Stimulated activated CD8-positive, alpha-beta memory T cell treated with anti-CD3 and anti-CD28 coated beads, Interleukin-4, amount 100 ng/mL, for 24 hours (primary cell): ENCODE data around the gene SEMA4C.

Experiments
- DNase-seq: peaks from one replicate; pipeline ENCODE4 v3.0.0-alpha.2; 2020; ENCODE audit warnings: low read depth

Gene SEMA4C, protein sequence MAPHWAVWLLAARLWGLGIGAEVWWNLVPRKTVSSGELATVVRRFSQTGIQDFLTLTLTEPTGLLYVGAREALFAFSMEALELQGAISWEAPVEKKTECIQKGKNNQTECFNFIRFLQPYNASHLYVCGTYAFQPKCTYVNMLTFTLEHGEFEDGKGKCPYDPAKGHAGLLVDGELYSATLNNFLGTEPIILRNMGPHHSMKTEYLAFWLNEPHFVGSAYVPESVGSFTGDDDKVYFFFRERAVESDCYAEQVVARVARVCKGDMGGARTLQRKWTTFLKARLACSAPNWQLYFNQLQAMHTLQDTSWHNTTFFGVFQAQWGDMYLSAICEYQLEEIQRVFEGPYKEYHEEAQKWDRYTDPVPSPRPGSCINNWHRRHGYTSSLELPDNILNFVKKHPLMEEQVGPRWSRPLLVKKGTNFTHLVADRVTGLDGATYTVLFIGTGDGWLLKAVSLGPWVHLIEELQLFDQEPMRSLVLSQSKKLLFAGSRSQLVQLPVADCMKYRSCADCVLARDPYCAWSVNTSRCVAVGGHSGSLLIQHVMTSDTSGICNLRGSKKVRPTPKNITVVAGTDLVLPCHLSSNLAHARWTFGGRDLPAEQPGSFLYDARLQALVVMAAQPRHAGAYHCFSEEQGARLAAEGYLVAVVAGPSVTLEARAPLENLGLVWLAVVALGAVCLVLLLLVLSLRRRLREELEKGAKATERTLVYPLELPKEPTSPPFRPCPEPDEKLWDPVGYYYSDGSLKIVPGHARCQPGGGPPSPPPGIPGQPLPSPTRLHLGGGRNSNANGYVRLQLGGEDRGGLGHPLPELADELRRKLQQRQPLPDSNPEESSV

DNA sequence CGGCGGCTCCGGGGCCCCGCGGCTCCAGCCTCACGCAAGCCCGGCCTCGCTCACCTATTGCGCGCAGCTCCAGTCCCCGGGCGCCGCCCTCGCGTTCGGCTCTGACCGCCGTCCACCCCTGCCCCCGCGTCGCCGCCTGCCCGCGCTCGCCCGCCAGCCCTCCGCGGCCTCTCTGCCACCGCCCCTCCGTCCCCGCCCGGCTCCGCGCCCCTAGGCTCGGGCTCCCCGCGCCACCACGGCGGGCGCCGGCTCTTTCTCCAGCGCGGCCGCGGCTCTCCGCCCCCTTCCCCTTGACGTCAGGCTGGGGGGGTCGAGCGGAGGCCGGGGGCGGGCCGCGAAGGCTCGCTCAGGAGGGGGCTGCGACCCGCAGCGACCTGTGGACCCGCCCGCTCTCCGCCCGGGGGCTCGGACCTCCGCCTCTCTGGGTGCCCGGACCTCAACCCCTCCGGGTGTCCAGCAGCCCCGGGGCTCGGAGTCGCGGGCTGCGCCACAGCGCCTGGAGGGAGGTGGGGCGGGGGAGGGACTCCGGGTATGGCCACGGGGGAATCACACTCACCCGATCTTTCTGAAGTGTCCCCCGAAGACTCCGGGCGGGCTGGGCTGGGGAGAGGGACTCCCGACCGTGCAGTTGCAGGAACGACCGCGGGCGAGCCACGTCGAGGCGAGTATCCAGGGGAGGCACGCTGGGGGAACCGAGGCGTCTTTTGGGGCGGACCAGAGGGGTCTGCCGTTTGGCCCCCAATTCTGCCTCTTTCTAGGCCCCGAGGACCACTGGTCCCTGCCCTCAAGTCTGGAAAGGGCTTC is at the start of gene SEMA4C:
TSS of gene SEMA4C (minus strand) at position 259 of the 804 bp plus-strand sequence. CDS start 2,194 bp downstream, outside the sequence.
- DNase-seq: peak; percentile 39

DNA sequence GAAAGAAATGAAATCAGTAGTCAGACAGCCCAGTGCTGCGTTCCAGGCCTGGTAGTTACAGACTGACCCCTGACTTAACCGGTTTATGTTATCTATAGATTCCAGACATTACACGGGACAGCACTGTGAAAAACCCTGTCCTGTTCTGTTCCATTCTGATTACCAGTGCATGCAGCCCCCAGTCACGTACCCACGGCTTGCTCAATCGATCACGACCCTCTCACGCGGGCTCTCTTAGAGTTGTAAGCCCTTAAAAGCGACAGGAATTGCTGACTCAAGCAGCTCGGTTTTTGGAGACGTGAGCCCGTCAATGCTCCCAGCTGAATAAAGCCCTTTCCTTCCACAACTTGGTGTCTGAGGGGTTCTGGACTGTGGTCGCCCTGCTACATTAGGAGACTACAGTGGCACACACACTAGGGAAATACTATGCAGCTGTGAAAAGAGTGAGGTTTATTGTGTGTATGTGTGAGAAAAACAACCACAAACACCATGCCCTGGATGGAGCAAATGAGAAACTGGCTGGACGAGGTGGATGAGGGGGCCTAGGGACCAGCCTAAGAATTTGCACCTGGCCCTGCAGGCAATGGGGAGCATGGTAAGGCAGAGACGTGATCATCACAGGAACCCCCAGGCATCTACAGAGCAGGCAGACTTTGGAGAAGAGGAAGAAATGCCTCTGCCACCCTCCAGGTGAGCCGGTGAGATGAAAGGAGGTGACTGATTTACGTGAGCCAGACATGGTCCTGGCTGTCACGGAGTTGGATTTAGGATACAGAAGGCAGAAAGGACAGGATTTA is 49.1 kb upstream of the SEMA4C start:
- no peak for DNase-seq

DNA sequence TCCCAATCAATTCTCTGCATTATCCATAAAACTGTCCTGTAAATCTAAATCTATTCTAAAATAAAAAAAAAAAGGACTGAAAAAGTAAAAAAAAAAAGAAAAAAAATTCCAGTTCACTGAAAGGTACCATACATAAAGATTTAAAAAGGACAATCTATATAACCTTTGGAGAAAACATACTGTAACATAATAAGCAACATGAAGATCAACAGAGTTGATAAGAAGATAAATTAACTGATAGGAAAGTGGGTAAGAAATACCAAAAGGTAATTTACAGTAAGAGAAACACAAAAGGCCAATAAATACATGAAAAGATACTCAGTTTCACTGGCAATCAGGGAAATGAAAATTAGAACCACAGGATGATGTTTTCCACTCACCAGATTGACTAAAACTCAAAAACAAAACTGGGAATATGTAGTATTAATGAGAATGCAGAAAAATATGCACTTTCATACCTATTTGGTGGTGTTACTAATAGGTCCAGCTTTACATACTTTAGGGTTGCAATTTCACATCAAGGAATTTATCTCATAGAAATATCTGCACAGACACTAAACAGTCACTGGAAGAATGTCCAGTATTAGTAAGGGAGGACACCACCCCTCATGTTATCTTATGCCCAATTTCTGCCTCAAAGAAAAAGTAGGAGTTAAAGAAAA is 48.3 kb upstream of the SEMA4C start:
- DNase-seq: no peak

DNA sequence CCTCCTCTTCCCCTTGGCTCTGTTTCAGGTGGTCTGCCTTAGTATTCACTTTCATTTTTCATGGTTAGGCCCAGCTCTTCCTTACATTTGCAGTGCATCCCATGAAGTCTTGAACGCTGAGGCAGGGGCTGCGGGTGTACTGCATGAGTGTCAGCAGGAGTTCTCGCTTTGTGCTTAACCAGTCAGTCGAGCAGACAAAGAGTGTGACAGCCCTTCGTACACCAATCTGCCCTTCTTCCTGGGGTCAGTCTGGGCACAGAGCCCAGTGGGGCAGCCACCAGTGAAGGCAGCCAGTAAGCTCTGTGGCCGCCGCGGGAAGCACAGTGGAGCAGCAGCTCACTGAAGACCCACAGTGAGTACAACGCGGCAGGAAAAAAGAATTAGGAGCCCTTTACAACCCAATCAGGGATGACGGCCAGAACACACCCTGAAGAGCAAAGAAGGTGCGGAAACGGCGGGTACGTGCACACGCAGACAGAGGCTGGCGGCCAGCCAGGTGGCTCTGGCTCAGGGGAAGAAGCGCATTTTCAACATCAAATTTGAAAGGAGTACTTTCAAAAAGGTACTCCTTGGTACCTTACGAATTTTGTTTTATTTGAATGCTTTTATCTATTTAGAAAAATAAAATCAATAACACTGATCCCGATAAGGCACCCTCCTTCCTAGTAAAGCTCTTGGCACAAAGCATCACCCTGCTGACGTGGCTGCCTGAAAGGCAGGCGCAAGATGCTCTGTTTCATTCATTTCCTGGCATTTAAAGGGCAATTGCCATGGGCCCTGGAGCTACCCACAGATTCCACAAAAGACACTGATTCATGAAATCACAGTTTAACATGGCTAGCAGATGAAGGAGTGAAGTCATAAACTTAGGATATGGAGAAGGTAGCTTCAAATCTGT is 47.0 kb upstream of the SEMA4C start:
- DNase-seq: no peak

DNA sequence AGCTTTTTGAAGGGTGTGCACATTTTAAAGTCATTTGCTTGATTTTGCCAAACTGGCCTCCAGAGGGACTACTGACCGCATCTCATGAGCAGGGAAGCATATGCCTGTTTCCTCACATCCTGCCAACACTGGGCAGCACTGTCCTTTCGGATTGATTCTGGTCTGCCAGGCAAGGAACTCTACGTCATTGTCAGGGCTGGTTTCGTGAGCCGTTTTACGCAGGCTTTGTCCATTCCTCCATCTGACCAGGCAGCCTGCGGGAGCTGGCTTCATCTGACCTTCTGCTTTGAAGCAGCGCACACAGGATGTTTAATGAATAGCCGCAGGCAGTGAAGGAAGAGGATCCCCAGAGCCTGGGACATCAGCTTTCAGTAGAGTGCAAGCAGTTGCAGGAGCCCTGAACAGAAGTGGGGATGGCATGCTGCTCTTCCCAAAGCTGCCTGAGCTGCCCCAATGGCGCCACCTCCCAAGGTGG is 46.3 kb upstream of the SEMA4C start:
- no peak for DNase-seq

DNA sequence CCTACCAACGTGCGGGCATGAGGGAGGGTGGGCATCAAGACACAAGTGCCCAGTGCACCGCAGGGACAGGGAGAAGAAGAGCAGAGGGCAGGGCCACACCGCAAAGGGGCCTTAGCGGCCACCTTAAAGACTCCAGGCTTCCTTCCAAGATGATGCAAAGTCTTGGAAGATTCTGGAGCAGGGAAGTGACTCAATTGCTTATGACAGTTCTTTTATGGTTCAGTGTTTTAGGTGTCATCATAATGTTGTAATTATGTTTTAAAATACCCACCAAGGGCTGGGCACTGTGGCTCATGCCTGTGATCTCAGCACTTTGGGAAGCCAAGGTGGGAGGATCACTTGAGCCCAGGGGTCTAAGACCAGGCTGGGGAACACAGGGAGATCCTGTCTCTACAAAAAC is 44.5 kb upstream of the SEMA4C start:
- DNase-seq: no peak

DNA sequence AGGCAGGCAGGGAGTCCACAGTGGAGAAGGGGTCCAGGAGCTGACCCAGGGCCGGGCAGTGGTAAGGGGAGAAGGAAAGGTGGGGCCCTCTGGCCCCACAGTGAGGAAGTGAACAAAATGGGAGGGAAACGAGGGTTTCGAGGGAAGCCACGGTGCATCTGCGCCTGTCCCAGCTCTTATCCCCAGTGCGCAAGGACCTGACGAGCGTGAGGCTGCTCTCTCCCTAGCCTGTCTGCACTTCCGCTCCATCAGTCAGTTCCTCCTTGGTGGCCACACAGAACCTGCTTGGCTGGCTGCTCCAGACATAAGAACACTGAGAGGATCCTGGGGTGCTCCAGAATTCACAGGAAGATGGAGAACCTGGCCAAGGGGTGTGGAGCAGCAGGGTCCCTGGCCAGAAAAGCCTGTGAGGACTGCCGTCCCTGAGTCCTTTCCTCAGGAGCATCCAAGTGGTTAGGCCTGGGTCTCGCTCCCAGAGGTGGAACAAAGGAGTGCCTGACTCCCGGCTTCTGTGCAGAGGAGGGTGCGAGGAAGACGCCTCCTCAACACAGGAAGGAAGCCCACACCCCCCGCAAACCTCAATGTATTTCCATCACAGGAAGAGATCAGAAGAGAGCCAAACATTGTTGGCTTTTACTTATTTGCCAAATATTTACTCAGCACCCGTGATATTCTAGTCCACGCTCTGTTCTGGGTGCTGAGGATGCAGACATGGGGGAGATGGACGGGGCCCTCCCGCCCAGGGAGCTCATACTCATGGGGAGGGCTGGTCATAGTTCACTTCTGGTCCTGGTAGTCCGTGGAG is 43.7 kb upstream of the SEMA4C start:
- peak; percentile 15 for DNase-seq

DNA sequence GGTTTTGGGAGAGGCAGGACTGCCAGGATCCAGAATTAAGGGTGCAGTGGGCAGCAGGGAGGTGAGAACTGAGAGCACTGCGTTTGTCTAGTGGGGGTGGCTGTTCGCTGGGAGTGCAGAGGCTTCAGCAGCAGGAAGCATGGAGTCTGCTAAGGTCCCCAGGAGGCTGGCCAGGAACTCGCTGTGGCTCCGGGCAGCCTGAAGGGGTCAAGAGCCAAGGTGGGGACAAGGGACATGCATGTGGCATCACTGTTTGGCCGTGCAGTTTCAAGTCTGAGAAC is 43.2 kb upstream of the SEMA4C start:
- no peak for DNase-seq

DNA sequence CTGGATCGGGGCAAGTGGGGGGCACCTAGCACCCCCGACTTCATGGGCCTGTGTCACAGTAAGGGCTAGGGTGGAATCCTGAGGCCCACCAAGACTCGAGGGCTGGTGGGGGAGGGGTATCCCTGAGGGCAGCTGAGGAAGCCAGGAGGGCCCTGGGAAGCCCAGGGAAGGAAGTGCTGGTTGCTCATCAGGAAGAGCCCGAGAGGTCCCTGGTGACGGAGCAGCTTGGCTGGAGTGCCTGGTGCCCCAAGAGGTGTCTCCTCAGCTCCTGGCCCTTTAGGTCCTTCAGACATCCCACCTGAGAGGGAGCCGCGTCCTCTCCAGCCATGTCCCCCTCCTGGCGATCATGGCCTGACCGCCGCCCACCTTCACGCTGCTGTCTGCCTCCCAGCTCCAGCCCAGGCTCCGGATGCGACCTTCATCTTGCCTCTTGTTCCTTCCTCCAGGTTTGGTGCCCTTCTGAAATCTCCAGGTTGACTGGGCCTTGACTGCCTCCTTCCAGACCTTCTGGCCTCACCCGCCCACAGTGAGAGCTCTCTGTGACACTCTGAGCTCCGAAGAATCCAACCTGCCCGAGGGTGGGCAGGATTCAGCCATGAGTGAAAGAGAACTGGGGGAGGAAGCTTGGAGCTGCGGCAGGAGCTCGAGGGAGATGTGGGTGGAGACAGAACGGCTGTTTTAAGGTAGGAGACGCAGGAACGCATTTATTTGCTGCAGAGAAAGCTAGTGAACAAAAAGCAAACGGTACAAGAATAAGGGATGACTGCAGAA is 42.7 kb upstream of the SEMA4C start:
- DNase-seq: no peak

DNA sequence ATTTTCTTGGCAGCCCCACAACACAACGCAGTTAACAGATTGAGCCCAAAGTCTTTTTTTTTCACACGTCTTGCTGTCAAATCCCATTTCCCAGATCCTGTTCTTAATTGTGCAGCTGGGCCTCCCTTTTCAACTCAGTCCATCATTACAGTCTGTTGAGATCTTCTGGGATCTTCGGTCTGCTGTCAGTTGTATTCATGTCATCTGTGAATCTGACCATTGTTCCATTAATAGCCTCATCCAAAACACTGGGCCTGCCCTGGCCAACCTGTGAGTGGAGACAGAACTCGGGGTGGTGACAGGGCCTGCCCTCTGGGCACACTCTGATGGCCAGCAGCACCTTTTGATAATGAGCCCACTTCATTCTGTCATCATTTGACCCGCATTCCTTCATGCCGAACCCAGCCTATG is 39.7 kb upstream of the SEMA4C start:
- no peak for DNase-seq

DNA sequence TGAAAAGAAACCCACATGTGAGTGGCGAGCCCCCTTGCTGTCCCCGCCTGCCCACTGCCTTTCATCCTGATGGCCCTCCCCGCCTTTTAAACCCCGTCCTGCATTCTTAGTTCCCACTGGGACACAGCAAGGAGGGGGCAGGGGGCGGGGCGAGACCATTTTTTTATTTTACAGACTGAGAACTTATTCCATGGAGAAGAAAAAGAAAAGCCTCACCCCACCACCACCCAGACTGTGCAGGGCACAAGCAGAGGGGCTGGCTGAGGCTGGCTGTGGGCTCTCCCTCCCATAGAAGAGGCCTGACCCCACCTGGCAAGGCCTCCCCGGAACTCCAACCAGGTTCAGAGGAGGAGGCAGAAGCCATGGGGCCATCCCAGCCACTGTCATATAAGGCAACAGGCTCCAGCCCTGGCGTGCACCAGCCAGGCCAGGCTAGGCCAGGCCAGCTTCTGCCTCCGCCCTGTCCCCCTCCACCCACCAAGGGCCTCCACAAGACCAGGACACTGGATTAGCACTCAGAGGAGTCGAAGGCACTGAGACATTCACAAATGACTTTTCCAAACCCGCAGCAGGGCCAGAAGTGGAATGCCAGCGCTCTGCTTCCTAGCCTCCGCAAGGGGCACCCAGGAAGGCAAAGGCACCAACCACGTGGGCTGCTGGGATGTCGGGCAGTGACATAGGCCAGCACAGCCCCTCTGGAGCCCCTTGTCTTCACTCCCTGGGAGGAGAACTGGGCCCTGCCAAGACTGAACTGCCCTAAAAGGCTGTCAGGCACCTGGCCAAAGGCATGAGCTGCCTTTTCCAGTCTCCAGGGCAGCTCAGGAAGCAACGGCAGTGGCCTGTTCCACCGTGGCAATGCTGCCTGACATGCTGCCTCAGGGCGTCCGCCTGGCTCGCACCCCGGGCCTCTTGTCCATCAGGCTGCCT is 37.5 kb upstream of the SEMA4C start:
- DNase-seq: no peak

DNA sequence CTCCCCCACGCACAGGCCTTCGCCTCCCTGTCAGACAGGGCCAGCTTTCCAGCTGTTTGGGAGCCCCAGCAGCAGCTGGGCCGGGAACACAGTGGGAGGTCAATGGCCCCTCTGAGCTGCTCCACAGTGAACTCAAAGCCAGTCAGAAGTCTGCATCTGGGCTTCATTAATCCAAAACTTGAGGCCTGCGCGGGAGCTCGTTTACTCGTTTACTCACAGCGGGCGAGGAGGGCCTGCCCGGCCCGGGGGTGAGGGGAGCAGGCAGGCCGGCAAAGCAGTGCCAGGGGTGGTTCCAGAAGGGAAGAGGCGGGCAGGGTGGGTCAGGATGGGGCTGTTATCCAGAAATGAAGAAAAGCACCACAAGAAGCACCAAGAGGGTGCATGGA is 36.8 kb upstream of the SEMA4C start:
- DNase-seq: no peak

DNA sequence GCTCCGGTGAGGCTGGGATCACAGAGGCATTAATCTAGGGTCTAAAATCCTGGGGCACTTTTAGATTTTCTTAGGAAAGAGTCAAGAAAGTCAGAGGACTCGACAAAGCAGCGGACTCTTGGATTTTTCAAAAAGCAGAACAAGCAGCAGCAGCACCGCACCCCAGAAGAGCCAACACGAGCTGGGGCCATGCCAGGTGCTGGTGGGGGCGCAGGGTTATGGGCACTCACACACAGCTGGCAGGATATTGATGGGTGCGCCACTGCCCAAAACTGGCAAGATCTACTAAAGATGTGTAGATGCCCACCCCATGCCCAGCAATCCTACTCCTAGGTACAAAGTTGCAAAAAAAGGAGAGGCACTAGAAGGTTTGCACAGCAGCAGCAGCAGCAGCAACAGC is 33.9 kb upstream of the SEMA4C start:
- DNase-seq: no peak

DNA sequence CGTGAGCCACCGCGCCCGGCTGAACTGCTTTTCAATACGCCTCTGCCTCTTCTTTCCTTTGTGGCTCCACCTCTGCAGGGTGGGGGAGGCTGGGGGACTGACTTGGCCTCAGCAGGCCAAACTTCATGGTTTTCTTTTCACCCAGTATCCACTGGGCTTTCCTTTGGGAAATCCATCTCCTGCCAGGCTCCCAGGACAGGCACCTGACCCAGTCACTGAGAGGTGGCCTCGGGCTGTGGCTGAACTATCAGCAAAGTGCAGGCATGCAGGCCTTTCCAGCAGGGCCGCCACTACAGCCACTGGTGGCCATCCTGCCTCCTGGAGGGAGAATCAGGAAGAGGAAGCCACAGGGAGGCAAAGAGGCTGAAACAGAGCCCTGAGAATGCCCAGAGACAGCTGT is 33.4 kb upstream of the SEMA4C start:
- DNase-seq: no peak

DNA sequence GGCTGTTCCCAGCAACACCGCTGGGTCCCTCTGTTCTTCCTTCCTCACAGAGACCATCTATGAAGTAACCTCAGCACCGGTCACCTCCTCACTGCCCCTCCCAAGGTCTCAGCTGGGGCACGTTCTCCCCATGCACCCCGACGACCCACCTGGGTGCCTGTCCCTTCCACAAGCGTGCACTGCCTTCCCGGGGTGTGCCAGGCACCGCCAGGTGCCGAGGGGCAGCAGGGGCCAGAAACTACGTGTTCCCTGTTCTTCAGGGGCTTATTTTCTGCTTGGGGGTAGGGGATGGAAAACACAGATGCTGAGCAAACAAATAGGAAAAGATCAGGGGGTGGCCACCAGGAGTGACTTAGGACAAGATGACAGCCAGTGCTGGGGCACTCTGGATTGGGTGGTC is 30.4 kb upstream of the SEMA4C start:
- DNase-seq: no peak

DNA sequence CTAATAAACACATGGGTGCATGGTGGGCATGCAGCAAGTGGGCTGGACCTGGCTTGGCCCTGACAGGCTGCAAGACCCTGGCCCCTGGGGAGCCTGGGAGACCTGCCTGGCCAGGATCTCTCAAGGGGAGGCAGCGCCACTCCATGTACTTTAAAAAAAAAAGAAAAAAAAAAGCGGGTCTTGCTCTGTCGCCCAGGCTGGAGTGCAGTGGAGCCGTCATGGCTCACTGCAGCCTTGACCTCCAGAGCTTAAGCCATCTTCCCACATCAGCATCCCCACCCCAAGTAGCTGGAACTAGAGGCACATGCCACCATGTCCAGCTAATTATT is 29.5 kb upstream of the SEMA4C start:
- DNase-seq: no peak

DNA sequence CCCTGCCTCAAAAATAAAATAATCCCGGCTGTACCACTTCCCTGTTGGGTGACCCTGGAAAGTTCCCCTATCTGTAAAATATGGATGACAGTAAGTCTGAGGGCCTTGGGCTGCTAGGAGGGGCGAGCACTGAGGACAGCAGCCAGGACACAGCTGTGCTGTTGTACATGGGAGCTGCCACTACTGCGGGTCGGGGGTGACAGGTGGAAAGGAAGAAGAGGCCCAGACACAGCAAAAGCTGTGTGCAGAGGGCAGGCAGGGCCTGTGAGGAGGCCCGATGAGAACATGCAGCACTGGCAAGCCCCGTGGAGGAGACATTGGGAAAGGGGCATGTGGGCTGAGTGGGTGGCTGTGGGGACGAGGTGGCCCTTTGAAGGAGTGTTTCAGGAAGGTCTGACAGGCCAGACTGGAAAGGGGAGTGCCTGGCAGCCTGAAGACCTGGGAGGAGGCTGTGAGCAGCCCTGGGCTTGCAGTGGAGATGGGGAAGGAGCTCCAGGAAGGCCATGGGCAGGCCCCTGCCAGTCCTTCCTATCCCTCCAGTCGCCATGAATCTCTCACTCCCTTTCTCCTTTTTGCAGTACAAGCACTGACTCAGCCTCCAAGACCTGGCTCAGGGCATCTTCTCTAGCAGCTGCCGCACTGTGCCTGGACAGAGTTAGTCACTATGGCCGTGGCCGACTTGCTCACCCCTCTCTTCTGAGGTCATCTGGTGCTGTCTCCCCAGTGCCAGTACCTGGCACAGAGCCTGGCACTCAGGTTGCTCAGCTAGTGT is 28.9 kb upstream of the SEMA4C start:
- DNase-seq: no peak
